IMR-90 (cell line): Measurements from ENCODE around the gene PTPRN2. TPM values are rescaled to one million over a fixed set of nuclear protein-coding genes. Genes with fewer than 3 reads are reported as not detected.

Experiments used
- ATAC-seq: fragments of 200-7000 bp; cut with Tn5 transposase; 2 replicates; pipeline ENCODE4 v1.9.1; 2020; ENCODE audit warnings: low read depth, mild to moderate bottlenecking, moderate library complexity
- BruUV-seq: library from RNA; stranded (reverse); fragments of 400-500 nt; replicated peaks from 2 replicates; lab custom pipeline; 2021; lab: Mats Ljungman, UMichigan
- CTCF ChIA-PET: fragments of 300-600 bp; formaldehyde crosslinking; extraction: SDS; loops from one replicate; lab custom pipeline; 2021; ENCODE audit warnings: antibody characterized with exemption; lab: Yijun Ruan, JAX
- POLR2A ChIA-PET: fragments of 300-600 bp; sonication (Branson Sonifier 250); formaldehyde crosslinking; loops from one replicate; lab custom pipeline; 2022; ENCODE audit warnings: antibody characterized with exemption; ENCODE audit not compliant: unreplicated experiment; lab: Charles Lee
- DNase-seq: peaks from one replicate; pipeline ENCODE4 v3.0.0; 2013
- H2AFZ ChIP-seq: replicated peaks from 2 replicates; pipeline ENCODE3; 2013; ENCODE audit warnings: low read length, mild to moderate bottlenecking; ENCODE audit not compliant: poor library complexity
- H2AK5ac ChIP-seq: 2 replicates; pipeline ENCODE4 v1.6.1; 2013; ENCODE audit warnings: low read depth, low read length, inconsistent platforms
- H2AK9ac ChIP-seq: replicated peaks from 2 replicates; pipeline ENCODE3; 2013; ENCODE audit warnings: mild to moderate bottlenecking, low read depth, low read length, moderate library complexity; ENCODE audit not compliant: poor library complexity
- H2BK120ac ChIP-seq: 2 replicates; pipeline ENCODE4 v1.6.1; 2013; ENCODE audit warnings: low read depth, low read length, inconsistent platforms
- H2BK15ac ChIP-seq: 3 replicates; pipeline ENCODE4 v1.6.1; 2013; ENCODE audit warnings: low read depth, low read length, inconsistent platforms
- H2BK20ac ChIP-seq: 2 replicates; pipeline ENCODE4 v1.6.1; 2013; ENCODE audit warnings: low read depth, mild to moderate bottlenecking, inconsistent platforms, low read length, moderate library complexity
- H2BK5ac ChIP-seq: 2 replicates; pipeline ENCODE4 v1.6.1; 2013; ENCODE audit warnings: mild to moderate bottlenecking, low read depth, low read length, inconsistent platforms; ENCODE audit not compliant: poor library complexity, severe bottlenecking
- H3K14ac ChIP-seq: replicated peaks from 2 replicates; pipeline ENCODE4 v1.6.1; 2013; ENCODE audit warnings: low read depth, low read length, inconsistent platforms
- H3K18ac ChIP-seq: 2 replicates; pipeline ENCODE4 v1.6.1; 2013; ENCODE audit warnings: low read depth, low read length, control low read depth
- H3K23ac ChIP-seq: 2 replicates; pipeline ENCODE4 v1.6.1; 2013; ENCODE audit warnings: low read depth, low read length, inconsistent platforms
- H3K27ac ChIP-seq: 2 replicates; pipeline ENCODE4 v1.5.1; 2013; ENCODE audit warnings: mild to moderate bottlenecking, control low read depth, low read length; ENCODE audit not compliant: insufficient read depth
- H3K27me3 ChIP-seq: 2 replicates; pipeline ENCODE4 v1.6.1; 2013; ENCODE audit warnings: low read length; ENCODE audit not compliant: control insufficient read depth, insufficient read depth
- H3K36me3 ChIP-seq: 2 replicates; pipeline ENCODE4 v1.6.1; 2013; ENCODE audit warnings: low read length, mixed read lengths; ENCODE audit not compliant: control insufficient read depth, insufficient read depth
- H3K4ac ChIP-seq: 2 replicates; pipeline ENCODE4 v1.6.1; 2013; ENCODE audit warnings: low read depth, low read length, inconsistent platforms
- H3K4me1 ChIP-seq: 2 replicates; pipeline ENCODE4 v1.6.1; 2013; ENCODE audit warnings: low read length, mixed read lengths; ENCODE audit not compliant: control insufficient read depth, insufficient read depth
- H3K4me2 ChIP-seq: 2 replicates; pipeline ENCODE4 v1.6.1; 2013; ENCODE audit warnings: low read depth, mild to moderate bottlenecking, control low read depth, low read length, moderate library complexity
- H3K4me3 ChIP-seq: 2 replicates; pipeline ENCODE4 v1.5.1; 2013; ENCODE audit warnings: low read depth, mild to moderate bottlenecking, control low read depth, low read length, moderate library complexity; ENCODE audit not compliant: insufficient read depth
- H3K56ac ChIP-seq: 2 replicates; pipeline ENCODE4 v1.6.1; 2013; ENCODE audit warnings: low read length, inconsistent platforms; ENCODE audit not compliant: insufficient read depth; ENCODE audit errors: extremely low read depth
- H3K79me1 ChIP-seq, 2 experiments: 2 replicates each; pipeline ENCODE4 v1.6.1; 2013; ENCODE audit warnings: low read length in 2 of 2, inconsistent platforms in 1 of 2, low read depth in 1 of 2
- H3K9ac ChIP-seq: 2 replicates; pipeline ENCODE4 v1.6.1; 2013; ENCODE audit warnings: low read depth, low read length, control low read depth
- H3K9me1 ChIP-seq: 2 replicates; pipeline ENCODE4 v1.6.1; 2013; ENCODE audit warnings: low read length, inconsistent platforms; ENCODE audit not compliant: insufficient read depth
- H3K9me3 ChIP-seq: 2 replicates; pipeline ENCODE4 v1.6.1; 2013; ENCODE audit warnings: low read length; ENCODE audit not compliant: control insufficient read depth, insufficient read depth
- H4K20me1 ChIP-seq: 2 replicates; pipeline ENCODE4 v1.6.1; 2013; ENCODE audit warnings: low read length, inconsistent platforms; ENCODE audit not compliant: insufficient read depth
- H4K5ac ChIP-seq: 2 replicates; pipeline ENCODE4 v1.6.1; 2013; ENCODE audit warnings: mild to moderate bottlenecking, low read depth, low read length, control low read depth
- H4K8ac ChIP-seq, 2 experiments: 2 replicates each; pipeline ENCODE4 v1.6.1; 2013; ENCODE audit warnings: low read depth in 2 of 2, low read length in 2 of 2, control low read depth in 1 of 2, inconsistent platforms in 1 of 2
- H4K91ac ChIP-seq: 2 replicates; pipeline ENCODE4 v1.6.1; 2013; ENCODE audit warnings: low read depth, low read length, inconsistent platforms; ENCODE audit not compliant: insufficient read depth
- CHD1 ChIP-seq: IDR thresholded peaks from 2 replicates; pipeline ENCODE4 v1.6.1; 2012; ENCODE audit warnings: low read depth, low read length, improper control_type of control experiment
- RAD21 ChIP-seq: IDR thresholded peaks from 2 replicates; pipeline ENCODE4 v1.6.1; 2012; ENCODE audit warnings: low read length, improper control_type of control experiment
- RFX5 ChIP-seq: IDR thresholded peaks from 2 replicates; pipeline ENCODE4 v1.8.0; 2012; ENCODE audit warnings: low read depth, mild to moderate bottlenecking, low read length, moderate library complexity
- WGBS, 2 experiments: methylation state at CpG; one replicate each; pipeline versions ENCODE4 v1.1.5 to v1.1.7; 2013; ENCODE audit warnings: missing lambda C conversion rate in 2 of 2; ENCODE audit not compliant: insufficient read length in 1 of 2; ENCODE audit errors: extremely low coverage in 2 of 2; 5-methylcytosine and 5-hydroxymethylcytosine counted together
- dilution Hi-C: fragments of 300-500 bp; cut with HindIII; formaldehyde crosslinking; loops from one replicate; pipeline ENCODE4 v1.14.3; 2018; ENCODE audit warnings: low sequenced_read_pairs; ENCODE audit not compliant: unreplicated experiment
- in situ Hi-C: fragments of 300-500 bp; cut with MboI; formaldehyde crosslinking; loops from 3 replicates; pipeline ENCODE4 v1.14.3; 2019; ENCODE audit warnings: low sequenced_read_pairs, inconsistent platforms, mixed read lengths
- intact Hi-C: fragments of 100-400 bp; cut with micrococcal nuclease; formaldehyde crosslinking; loops from 2 replicates; pipeline ENCODE4 v1.10.0; 2022
- polyA plus RNA-seq, 3 experiments: library from polyadenylated mRNA; depleted of rRNA; stranded (reverse); fragments of >200 nt; gene quantifications; 2 replicates each; pipeline ENCODE4 v1.2.3, GENCODE V29; 2012; ENCODE audit warnings: low replicate concordance in 1 of 3
- total RNA-seq: library from RNA; depleted of rRNA; stranded (reverse); fragments of >200 nt; gene quantifications from 2 replicates; pipeline ENCODE4 v1.2.3, GENCODE V29; 2012

The PTPRN2 gene
- total and polyA plus RNA-seq, 2 of the 4 experiments (the other 2 are of a cell fraction), result 0.03 TPM; not detected in 1

DNA sequence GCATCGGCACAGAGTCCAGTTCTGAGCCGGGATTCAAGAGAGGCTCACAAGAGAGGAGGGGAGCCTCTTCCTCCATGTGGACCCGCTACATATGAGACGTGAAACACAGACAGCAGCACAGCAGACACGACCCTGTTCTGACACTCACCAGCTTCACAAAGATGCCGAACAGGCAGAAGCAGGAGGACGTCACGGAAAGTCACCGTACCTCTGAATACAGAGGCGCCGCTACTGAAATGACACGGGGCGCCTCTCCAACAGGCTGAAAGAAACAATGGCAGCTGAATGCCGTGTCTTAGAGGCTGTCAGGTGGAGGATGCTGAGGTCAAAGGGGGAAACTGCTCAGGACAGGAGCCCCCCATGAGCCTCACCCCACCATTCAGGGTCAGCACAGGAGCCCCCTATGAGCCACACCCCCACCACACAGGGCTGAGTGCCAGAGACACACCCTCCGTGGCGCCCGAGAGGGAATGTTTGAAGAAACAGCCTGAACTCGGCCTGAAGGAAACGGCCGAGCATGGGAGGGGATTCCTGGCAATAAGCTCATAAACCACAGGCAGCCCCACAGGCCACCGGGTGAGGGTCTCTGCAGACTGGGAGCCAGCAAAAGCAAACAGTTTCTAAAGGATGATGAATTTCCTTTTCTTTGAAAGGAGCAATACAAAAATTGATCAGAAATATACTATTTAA lies 510.3 kb downstream of the PTPRN2 start:
- dilution Hi-C loops (no loop called here), in situ Hi-C loops (no loop called here), intact Hi-C loops (no loop called here)
- Histone ChIP-seq H3K9ac (no peak overlapping the region), H2AK9ac (no peak overlapping the region), H4K8ac (no peak overlapping the region), H3K4me3 (no peak overlapping the region), H3K9me3 (peaks cover 64% of the 10 kb centered on the region), H4K91ac (no peak overlapping the region), H3K27ac (no peak overlapping the region), H3K27me3 (no peaks in the 10 kb centered on the region), H2AFZ (no peak overlapping the region), H2BK20ac (no peak overlapping the region), H2BK5ac (no peak overlapping the region), H4K20me1 (no peaks in the 10 kb centered on the region), H3K9me1 (no peaks in the 10 kb centered on the region), H3K18ac (no peak overlapping the region), H3K4ac (no peak overlapping the region), H2AK5ac (no peak overlapping the region), H2BK120ac (no peak overlapping the region), H3K4me2 (no peak overlapping the region), H3K56ac (no peak overlapping the region), H3K36me3 (no peaks in the 10 kb centered on the region), H4K5ac (no peak overlapping the region), H3K14ac (no peak overlapping the region), H2BK15ac (no peak overlapping the region), H3K4me1 (no peaks in the 10 kb centered on the region), H3K23ac (no peak overlapping the region), H3K79me1 (no peaks in the 10 kb centered on the region)
- no peak for DNase-seq
- POLR2A ChIA-PET, result no interaction called here
- CTCF ChIA-PET, result no interaction called here
- no TSS peak for BruUV-seq
- WGBS, 2 experiments, result no CpG with 5 or more reads among the region's 21 CpGs
- TF ChIP-seq RAD21 (no peak), RFX5 (no peak), CHD1 (no peak)
- no peak for ATAC-seq
